Dedifferentiated amniotic fluid mesenchymal stem cell (primary cell): ENCODE data around the gene AMPD3.

Experiments used
- DNase-seq: peaks from one replicate; pipeline ENCODE4 v3.0.0-alpha.2; 2016; ENCODE audit errors: extremely low spot score

The AMPD3 gene

DNA sequence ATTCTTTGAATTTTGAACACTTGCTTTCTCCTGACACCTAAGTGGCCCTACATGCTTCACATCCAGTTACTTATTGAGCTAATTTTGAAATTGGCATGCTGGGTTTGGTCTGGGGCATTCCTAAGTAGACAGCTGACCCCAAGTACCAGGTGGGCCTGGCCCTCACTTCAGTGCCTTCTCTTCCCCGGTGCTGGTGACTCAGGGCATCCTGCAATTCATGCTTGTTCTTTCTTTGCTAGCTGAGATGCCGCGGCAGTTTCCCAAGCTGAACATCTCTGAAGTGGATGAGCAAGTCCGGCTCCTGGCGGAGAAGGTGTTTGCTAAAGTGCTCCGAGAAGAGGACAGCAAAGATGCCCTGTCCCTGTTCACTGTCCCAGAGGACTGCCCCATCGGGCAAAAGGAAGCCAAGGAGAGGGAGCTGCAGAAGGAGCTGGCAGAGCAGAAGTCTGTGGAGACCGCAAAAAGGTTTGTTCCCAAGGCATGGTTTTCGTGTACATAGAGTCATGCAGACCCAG is 6.3 kb downstream of the AMPD3 start:
- DNase-seq: no peak

GRCh38 chr11:10462746-10463300 is 7.8 kb downstream of the AMPD3 start:
- no peak for DNase-seq

- DNase-seq: no peak
These were observed 18.3 kb downstream of the AMPD3 start for GRCh38 chr11:10473371-10473770.

GRCh38 chr11:10474551-10474950 is 19.5 kb downstream of the AMPD3 start:
- DNase-seq: no peak

GRCh38 chr11:10476342-10476741 is 21.3 kb downstream of the AMPD3 start:
- DNase-seq: no peak

GRCh38 chr11:10476927-10477689 is 22.0 kb downstream of the AMPD3 start:
- DNase-seq: no peak

GRCh38 chr11:10477690-10478046 is 22.6 kb downstream of the AMPD3 start:
- DNase-seq: no peak

GRCh38 chr11:10478066-10478465 is 23.0 kb downstream of the AMPD3 start:
- no peak for DNase-seq

GRCh38 chr11:10478574-10479550 is 23.8 kb downstream of the AMPD3 start:
- DNase-seq: no peak

GRCh38 chr11:10480026-10480425 is 25.0 kb downstream of the AMPD3 start:
- DNase-seq: no peak

GRCh38 chr11:10480760-10481159 is 25.7 kb downstream of the AMPD3 start:
- DNase-seq: no peak

DNA sequence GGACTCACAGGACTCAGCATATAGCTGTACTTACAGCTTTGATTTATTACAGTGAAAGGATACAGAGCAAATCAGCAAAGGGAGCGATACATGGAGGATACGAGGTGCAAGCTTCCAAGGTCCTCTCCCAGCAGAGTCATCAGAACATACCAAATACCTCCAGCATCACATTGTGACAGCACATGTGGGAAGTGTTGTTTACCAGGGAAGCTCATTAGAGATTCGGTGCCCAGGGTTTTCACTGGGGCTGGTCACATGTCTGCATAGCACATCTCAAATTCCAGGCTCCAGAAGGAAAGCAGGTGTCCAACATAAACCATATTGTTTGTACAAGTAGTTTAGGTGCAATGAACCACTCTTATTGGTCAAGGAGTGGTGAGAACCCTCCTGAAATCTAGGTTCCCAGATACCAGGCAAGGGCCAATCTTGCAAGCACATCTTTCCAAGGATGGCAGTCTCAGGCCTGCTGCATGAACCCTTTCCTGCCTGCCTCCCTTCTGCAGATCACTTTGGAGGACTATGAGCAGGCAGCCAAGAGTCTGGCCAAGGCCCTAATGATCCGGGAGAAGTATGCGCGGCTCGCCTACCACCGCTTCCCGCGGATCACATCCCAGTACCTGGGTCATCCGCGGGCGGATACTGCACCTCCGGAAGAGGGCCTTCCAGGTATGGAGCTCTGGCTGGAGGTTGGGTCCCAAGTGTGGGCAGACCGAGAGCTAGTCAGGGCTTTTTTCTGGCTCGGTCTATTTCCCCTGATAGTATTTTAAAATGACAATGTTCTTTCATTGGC is 26.7 kb downstream of the AMPD3 start:
- DNase-seq: no peak

GRCh38 chr11:10483174-10483573 is 28.1 kb downstream of the AMPD3 start:
- no peak for DNase-seq

DNA sequence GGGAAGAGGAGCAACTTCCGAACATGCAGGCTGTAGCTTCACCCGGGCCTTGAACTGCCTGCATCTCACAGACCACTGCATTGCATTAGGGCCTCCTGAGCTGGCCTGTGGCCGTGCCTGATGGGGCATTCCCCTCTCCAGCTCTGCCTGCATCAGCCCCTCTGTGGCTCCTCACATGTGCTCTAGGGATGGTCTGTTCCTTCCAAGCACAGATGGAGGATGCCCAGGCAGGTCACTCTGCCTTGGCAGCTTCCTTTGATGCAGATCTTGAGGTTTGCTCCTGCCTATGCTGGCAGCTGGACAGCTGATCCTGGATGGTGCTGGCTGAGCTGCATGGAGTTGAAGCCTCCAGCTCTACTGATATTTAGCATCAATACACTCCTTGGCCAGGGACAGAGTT is 28.5 kb downstream of the AMPD3 start:
- DNase-seq: no peak

DNA sequence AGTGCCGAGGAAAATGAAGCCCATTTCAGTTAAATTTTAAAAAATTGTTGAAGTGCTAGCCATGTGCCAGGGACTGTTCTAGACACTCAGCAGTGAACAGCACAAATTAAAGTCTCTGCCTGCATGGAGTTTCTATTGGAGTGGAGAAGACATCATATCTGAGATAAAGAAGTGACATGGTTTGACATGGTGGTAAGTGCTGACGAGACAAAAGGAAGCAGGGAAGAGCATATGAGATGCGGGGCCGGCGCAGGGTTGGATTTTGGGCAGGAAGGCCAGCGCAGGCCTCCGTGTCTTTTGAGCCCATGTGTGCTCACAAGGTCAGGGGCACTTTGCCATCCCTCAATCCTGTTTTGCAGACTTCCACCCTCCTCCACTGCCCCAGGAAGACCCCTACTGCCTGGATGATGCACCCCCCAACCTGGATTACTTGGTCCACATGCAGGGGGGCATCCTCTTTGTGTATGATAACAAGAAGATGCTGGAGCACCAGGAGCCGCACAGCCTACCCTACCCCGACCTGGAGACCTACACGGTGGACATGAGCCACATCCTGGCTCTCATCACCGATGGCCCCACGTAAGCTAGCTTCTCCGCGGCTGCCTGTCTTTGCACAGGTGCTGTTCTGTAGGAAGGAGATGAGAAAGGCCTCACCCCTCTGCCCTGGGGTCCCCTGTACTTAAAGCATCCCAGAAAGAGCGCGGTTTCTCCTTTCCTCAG is 29.6 kb downstream of the AMPD3 start:
- DNase-seq: no peak

- DNase-seq: no peak
These were observed 30.6 kb downstream of the AMPD3 start for GRCh38 chr11:10485646-10486045.

- no peak for DNase-seq
These were observed 31.2 kb downstream of the AMPD3 start for GRCh38 chr11:10486161-10486840.

GRCh38 chr11:10487002-10487647 is 32.1 kb downstream of the AMPD3 start:
- DNase-seq: no peak

DNA sequence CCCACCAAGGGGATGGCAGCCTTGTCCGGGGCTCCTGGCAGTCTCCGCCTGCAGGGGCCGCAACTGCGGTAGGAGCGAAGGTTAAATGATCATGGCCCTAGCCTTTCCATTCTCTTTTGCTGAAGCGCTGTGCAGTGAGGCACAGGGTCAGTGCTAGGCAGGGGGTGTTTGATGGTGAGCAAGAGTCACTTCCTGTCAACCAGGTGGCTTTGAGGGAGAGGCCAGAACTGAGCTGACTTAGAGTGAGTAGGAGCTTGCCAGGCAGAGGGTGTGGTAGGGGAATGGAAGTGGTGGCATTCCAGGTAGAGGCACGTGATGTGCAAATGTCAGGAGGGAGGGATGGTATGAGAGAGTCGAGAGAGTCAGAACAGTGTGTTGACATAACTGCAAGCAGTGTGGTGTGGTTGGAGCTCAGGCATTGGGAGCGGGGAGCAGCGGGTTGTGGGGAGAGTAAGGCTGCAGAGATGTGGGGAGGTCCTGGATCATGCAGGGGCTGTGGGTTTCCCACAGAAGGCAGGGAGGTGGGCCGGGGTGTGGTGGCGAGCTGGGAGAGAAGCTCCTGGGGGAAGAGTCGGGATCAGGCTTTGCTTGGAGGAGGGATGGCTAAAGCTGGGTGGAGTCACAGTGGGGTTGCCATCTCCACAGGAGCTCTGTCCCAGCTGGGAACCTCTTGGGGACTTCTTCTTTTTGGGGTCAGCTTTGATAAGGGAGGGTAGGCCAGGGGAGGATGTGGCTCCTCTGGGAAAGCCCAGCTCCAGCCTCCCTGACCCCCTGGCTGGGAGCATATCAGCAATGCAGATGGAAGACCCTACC is 33.3 kb downstream of the AMPD3 start:
- no peak for DNase-seq
